ENCODE data around the gene TICRR.
A peak's percentile ranks its signal among the peaks of the same experiment; 100 is the strongest.

Gene TICRR

DNA sequence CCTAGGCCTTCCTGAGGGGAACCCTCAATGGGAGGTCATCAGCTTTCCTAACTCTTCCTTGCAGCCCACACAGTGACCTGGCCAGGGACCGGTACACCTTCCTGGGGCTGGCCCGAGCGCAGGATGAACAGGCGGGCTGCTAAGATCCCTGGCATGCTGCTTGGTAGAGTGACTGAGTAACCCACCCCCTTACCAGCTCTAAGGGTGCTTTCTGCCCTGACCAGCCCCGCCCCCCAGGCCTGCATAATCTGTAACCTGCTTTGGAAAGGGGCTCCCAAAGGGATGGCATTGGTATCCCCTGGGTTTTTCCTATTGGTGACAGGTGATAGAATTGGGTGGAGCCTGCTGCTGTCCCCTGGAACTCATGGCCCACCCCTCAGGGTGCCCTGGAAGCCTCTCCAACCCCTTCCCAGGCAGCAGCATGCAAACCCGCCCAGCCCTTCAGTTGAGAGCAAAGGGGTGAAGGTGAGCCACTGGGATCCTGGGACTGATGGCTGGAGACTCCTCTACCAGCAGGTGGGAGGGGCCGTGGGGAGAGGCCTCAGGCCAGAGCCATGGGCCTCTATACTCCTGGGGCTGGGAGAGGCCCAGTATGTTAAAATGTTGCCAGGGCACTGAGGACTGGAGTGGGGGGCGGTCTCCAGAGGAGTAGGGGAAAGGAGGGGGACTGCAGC lies 91.1 kb downstream of the TICRR start:
- Histone ChIP-seq H3K79me2 (no peaks in the 10 kb centered on the region), H3K9me3 (ENCODE audit: control insufficient read depth, low read length) (no peaks in the 10 kb centered on the region), H3K27me3 (ENCODE audit: control insufficient read depth, insufficient read depth, low read length) (no peaks in the 10 kb centered on the region), H3K4me2 (ENCODE audit: low read length) (no peak overlapping the region), H3K27ac (peak overlapping the region; percentile 70), H3K36me3 (ENCODE audit: control insufficient read depth, insufficient read depth, low read length) (no peaks in the 10 kb centered on the region), H2AFZ (peak overlapping the region; percentile 89), H3K4me1 (peaks cover 4% of the 10 kb centered on the region), H3K9ac (no peak overlapping the region), H3K4me3 (ENCODE audit: low read depth, low read length) (no peak overlapping the region)
- TF ChIP-seq, protein P1, sequence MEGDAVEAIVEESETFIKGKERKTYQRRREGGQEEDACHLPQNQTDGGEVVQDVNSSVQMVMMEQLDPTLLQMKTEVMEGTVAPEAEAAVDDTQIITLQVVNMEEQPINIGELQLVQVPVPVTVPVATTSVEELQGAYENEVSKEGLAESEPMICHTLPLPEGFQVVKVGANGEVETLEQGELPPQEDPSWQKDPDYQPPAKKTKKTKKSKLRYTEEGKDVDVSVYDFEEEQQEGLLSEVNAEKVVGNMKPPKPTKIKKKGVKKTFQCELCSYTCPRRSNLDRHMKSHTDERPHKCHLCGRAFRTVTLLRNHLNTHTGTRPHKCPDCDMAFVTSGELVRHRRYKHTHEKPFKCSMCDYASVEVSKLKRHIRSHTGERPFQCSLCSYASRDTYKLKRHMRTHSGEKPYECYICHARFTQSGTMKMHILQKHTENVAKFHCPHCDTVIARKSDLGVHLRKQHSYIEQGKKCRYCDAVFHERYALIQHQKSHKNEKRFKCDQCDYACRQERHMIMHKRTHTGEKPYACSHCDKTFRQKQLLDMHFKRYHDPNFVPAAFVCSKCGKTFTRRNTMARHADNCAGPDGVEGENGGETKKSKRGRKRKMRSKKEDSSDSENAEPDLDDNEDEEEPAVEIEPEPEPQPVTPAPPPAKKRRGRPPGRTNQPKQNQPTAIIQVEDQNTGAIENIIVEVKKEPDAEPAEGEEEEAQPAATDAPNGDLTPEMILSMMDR (IDR thresholded peaks at IDR 0.05): no peak

DNA sequence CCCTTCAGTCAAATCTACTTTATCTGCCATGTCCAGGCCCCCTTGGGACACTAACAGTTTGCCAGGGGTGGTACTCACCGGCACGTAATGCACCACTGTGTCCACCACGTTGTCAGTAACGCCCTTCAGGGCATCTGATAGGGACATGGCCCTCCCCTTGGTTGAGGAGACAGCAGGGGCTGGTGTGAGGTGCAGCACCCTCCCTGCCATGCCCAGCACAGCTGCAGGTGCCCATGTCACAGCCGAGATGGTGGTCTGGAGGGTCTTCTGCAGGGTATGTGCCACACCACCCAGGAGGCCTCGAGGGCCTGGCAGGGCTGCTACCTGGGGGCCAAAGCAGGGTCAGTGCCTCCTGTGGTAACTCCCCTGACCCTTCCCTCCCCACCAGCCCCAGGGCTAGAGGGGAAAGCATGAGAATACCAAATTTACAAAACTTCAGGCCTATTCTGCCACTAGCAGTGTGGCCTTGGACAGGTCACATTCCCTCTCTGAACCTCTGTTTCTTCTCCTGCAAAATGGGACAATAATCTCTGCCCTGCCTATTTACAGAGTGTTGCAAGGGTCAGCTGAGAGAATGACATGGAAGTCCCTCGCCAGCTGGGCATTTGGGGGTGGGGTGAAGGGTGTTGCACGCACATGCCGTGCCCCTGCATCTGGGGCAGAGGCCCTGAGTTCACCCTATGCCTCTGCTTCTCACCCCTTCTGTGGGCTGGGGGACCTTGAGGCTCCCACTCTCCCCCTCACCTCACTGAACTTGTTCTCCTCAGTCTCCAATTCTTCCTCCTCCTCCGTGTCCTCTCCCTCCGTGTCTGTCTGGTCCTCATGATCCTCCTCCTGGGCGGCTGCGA lies 91.8 kb downstream of the TICRR start:
- Histone ChIP-seq H3K4me2 (ENCODE audit: low read length) (no peak overlapping the region), H3K9ac (no peak overlapping the region), H3K79me2 (no peaks in the 10 kb centered on the region), H3K27me3 (ENCODE audit: control insufficient read depth, insufficient read depth, low read length) (no peaks in the 10 kb centered on the region), H3K27ac (no peak overlapping the region), H3K4me3 (ENCODE audit: low read depth, low read length) (no peak overlapping the region), H3K36me3 (ENCODE audit: control insufficient read depth, insufficient read depth, low read length) (no peaks in the 10 kb centered on the region), H3K4me1 (peaks cover 4% of the 10 kb centered on the region), H3K9me3 (ENCODE audit: control insufficient read depth, low read length) (no peaks in the 10 kb centered on the region), H2AFZ (no peak overlapping the region)
- TF ChIP-seq, protein P1 (IDR thresholded peaks at IDR 0.05): no peak

DNA sequence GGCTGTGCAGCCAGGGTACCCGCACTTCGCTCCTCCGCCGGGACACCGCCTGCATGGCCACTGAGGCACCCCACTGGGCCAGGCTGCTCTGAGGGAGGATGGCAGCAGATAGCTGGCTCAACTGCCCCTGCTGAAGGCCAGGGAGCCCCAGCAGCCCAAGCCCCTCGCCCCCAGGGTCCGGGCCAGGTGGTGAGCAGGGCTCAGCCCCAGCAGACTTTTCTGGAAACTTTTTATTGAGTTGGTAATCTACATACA lies 92.4 kb downstream of the TICRR start:
- Histone ChIP-seq H3K9ac (no peak overlapping the region), H3K79me2 (no peaks in the 10 kb centered on the region), H3K36me3 (ENCODE audit: control insufficient read depth, insufficient read depth, low read length) (no peaks in the 10 kb centered on the region), H3K4me1 (peaks cover 4% of the 10 kb centered on the region), H3K27ac (no peak overlapping the region), H3K9me3 (ENCODE audit: control insufficient read depth, low read length) (no peaks in the 10 kb centered on the region), H2AFZ (no peak overlapping the region), H3K27me3 (ENCODE audit: control insufficient read depth, insufficient read depth, low read length) (no peaks in the 10 kb centered on the region), H3K4me2 (ENCODE audit: low read length) (no peak overlapping the region), H3K4me3 (ENCODE audit: low read depth, low read length) (no peak overlapping the region)
- TF ChIP-seq, protein P1 (IDR thresholded peaks at IDR 0.05): no peak

DNA sequence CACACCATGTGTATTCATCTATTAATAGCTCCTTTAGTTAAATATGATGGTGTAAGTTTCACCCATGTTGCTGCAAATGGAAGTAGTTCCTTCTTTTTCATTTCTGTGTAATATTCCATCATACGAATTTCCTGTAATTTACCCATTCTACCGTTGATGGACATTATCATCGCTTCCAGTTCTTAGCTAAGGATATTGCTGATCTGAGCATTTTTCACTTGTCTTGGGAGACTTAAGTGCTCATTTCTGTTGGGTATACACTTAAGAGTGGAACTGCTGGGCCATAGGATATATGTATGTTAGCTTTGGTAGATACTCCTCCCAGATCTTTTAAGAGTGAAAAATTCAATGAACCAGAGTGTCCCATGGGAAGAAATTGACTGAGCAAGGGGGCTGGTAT lies 92.9 kb downstream of the TICRR start:
- H3K4me1 ChIP-seq: peaks cover 4% of the 10 kb centered on the region
- no peak overlapping the region for H3K9ac ChIP-seq
- no peak overlapping the region for H3K4me2 ChIP-seq (ENCODE audit: low read length)
- no peaks in the 10 kb centered on the region for H3K27me3 ChIP-seq (ENCODE audit: control insufficient read depth, insufficient read depth, low read length)
- H2AFZ ChIP-seq: no peak overlapping the region
- no peaks in the 10 kb centered on the region for H3K36me3 ChIP-seq (ENCODE audit: control insufficient read depth, insufficient read depth, low read length)
- H3K27ac ChIP-seq: no peak overlapping the region
- H3K79me2 ChIP-seq: no peaks in the 10 kb centered on the region
- H3K9me3 ChIP-seq (ENCODE audit: control insufficient read depth, low read length): no peaks in the 10 kb centered on the region
- TF ChIP-seq, protein P1 (IDR thresholded peaks at IDR 0.05): no peak
- H3K4me3 ChIP-seq (ENCODE audit: low read depth, low read length): no peak overlapping the region

Measured in parathyroid adenoma (tissue), 2 donors.